OCI-LY7 (cell line): ENCODE data around the gene PCGF5. TPM values are rescaled to one million over a fixed set of nuclear protein-coding genes. Genes with fewer than 3 reads are reported as not detected.
"Not testable (repeated sequence)": the region's sequence is repeated elsewhere in the genome, so short reads cannot be mapped to it uniquely, and the experiment has no call there.

Experiments
- BruUV-seq: library from RNA; stranded (reverse); fragments of 400-500 nt; replicated peaks from 2 replicates; lab custom pipeline; 2021; lab: Mats Ljungman, UMichigan
- CTCF ChIA-PET: fragments of 300-600 bp; sonication (Branson Sonifier 250); formaldehyde crosslinking; loops from one replicate; lab custom pipeline; 2022; ENCODE audit warnings: antibody characterized with exemption; ENCODE audit not compliant: unreplicated experiment; lab: Charles Lee
- POLR2A ChIA-PET: fragments of 300-600 bp; sonication (Branson Sonifier 250); formaldehyde crosslinking; loops from one replicate; lab custom pipeline; 2022; ENCODE audit warnings: antibody characterized with exemption; lab: Charles Lee
- DNase-seq: peaks from one replicate; pipeline ENCODE4 v3.0.0-alpha.2; 2015; ENCODE audit warnings: low spot score
- H2AFZ ChIP-seq: fragments of 200-600 bp; sonication (generic), shearing (Covaris generic); 2 replicates; pipeline ENCODE4 v1.6.1; 2014; ENCODE audit warnings: mild to moderate bottlenecking, antibody characterized with exemption, low read length, moderate library complexity
- H3K27ac ChIP-seq: fragments of 200-600 bp; sonication (generic); 2 replicates; pipeline ENCODE4 v1.5.1; 2014; ENCODE audit warnings: mixed run types, low read depth, mild to moderate bottlenecking, moderate library complexity, low read length, inconsistent platforms; ENCODE audit not compliant: poor library complexity, severe bottlenecking
- H3K36me3 ChIP-seq: fragments of 200-600 bp; sonication (generic); 2 replicates; pipeline ENCODE4 v1.6.1; 2014; ENCODE audit warnings: mild to moderate bottlenecking, antibody characterized with exemption, low read length, moderate library complexity, mixed read lengths; ENCODE audit not compliant: insufficient read depth
- H3K4me1 ChIP-seq: fragments of 200-600 bp; sonication (generic); 2 replicates; pipeline ENCODE4 v1.5.1; 2014; ENCODE audit warnings: mild to moderate bottlenecking, low read length; ENCODE audit not compliant: insufficient read depth, poor library complexity, severe bottlenecking
- H3K4me2 ChIP-seq: fragments of 200-600 bp; sonication (generic); 2 replicates; pipeline ENCODE4 v1.6.1; 2014; ENCODE audit warnings: mild to moderate bottlenecking, low read length
- H3K4me3 ChIP-seq: fragments of 200-600 bp; sonication (generic); 2 replicates; pipeline ENCODE4 v1.5.1; 2014; ENCODE audit warnings: mild to moderate bottlenecking, low read depth, low read length; ENCODE audit not compliant: poor library complexity, severe bottlenecking
- H3K79me2 ChIP-seq: fragments of 200-600 bp; sonication (generic); 2 replicates; pipeline ENCODE4 v1.6.1; 2016; ENCODE audit warnings: low read depth, mild to moderate bottlenecking, low read length, moderate library complexity, mixed read lengths; ENCODE audit not compliant: insufficient read depth
- H3K9me2 ChIP-seq: fragments of 200-600 bp; sonication (generic); 2 replicates; pipeline ENCODE4 v1.6.1; 2016; ENCODE audit warnings: mild to moderate bottlenecking, low read length, mixed read lengths; ENCODE audit not compliant: insufficient read depth
- H3K9me3 ChIP-seq: fragments of 200-600 bp; sonication (generic); 2 replicates; pipeline ENCODE4 v1.6.1; 2014; ENCODE audit warnings: mild to moderate bottlenecking, mixed run types, low read length, mixed read lengths
- H4K20me1 ChIP-seq: fragments of 200-600 bp; sonication (generic); 2 replicates; pipeline ENCODE4 v1.6.1; 2014; ENCODE audit warnings: mild to moderate bottlenecking, antibody characterized with exemption, low read length, moderate library complexity, mixed read lengths; ENCODE audit not compliant: insufficient read depth
- CTCF ChIP-seq: fragments of 200-600 bp; sonication (generic); conservative IDR thresholded peaks from 2 replicates; pipeline ENCODE4 v1.5.1; 2014; ENCODE audit warnings: mild to moderate bottlenecking, antibody characterized with exemption, low read length, moderate library complexity, mixed read lengths
- EZH2phosphoT487 ChIP-seq: fragments of 200-600 bp; sonication (generic); IDR thresholded peaks from 2 replicates; pipeline ENCODE4 v1.6.1; 2018; ENCODE audit warnings: low read depth, borderline replicate concordance, mild to moderate bottlenecking, mixed run types, antibody characterized with exemption, low read length, moderate library complexity, mixed read lengths
- intact Hi-C: fragments of 100-400 bp; cut with micrococcal nuclease; formaldehyde crosslinking; loops from one replicate; pipeline ENCODE4 v1.10.0; 2022; ENCODE audit not compliant: unreplicated experiment
- total RNA-seq, 2 experiments: library from RNA; depleted of rRNA in 1 of 2; stranded (reverse); fragments of >200 nt in 1 of 2; shearing (Covaris generic) in 1 of 2; gene quantifications; 2 replicates each; pipeline ENCODE4 v1.2.3, GENCODE V29; 2014 to 2022

Gene PCGF5
- total RNA-seq, 2 experiments from 2014 or later: 25.1 to 40.9 TPM

- DNase-seq: no peak
- Histone ChIP-seq H2AFZ (no peak overlapping the region), H3K36me3 (no peaks in the 10 kb centered on the region), H4K20me1 (no peaks in the 10 kb centered on the region), H3K4me2 (no peak overlapping the region), H3K27ac (no peak overlapping the region), H3K4me3 (no peak overlapping the region), H3K79me2 (no peaks in the 10 kb centered on the region), H3K9me3 (no peaks in the 10 kb centered on the region), H3K9me2 (no peaks in the 10 kb centered on the region), H3K4me1 (peaks cover under 1% of the 10 kb centered on the region)
- ChIA-PET CTCF (no interaction called here), POLR2A (interaction anchor here (1.1 kb wide), 1 partner anchor 32 kb away, joined by 3 read pairs; no protein-coding TSS in a partner anchor)
- no TSS peak for BruUV-seq
- intact Hi-C loops: no loop called here
- no peak for TF ChIP-seq CTCF
- no peak for TF ChIP-seq EZH2phosphoT487
Measured at GRCh38 chr10:91185239-91185875, 35.1 kb upstream of the PCGF5 start.

GRCh38 chr10:91187156-91187555 lies 33.3 kb upstream of the PCGF5 start:
- POLR2A ChIA-PET: no interaction called here
- no peaks in the 10 kb centered on the region for H3K79me2 ChIP-seq
- CTCF ChIA-PET: no interaction called here

GRCh38 chr10:91188010-91188409 lies 32.5 kb upstream of the PCGF5 start:
- H3K4me2 ChIP-seq, BruUV-seq, H3K27ac ChIP-seq, H4K20me1 ChIP-seq, H3K36me3 ChIP-seq, CTCF ChIA-PET, H3K9me3 ChIP-seq, H2AFZ ChIP-seq, H3K4me3 ChIP-seq, H3K9me2 ChIP-seq, H3K79me2 ChIP-seq, DNase-seq, POLR2A ChIA-PET, H3K4me1 ChIP-seq, intact Hi-C loops: not testable (repeated sequence)

More at GRCh38 chr10:91187156-91187555, 33.3 kb upstream of the PCGF5 start:
- Histone ChIP-seq H4K20me1 (no peaks in the 10 kb centered on the region), H3K27ac (no peak overlapping the region), H3K4me2 (no peak overlapping the region), H3K9me3 (no peaks in the 10 kb centered on the region), H3K4me3 (no peak overlapping the region), H3K9me2 (no peaks in the 10 kb centered on the region), H2AFZ (no peak overlapping the region), H3K4me1 (peaks cover 7% of the 10 kb centered on the region), H3K36me3 (no peaks in the 10 kb centered on the region)
- intact Hi-C loops: no loop called here
- no peak for DNase-seq
- TF ChIP-seq EZH2phosphoT487 (no peak), CTCF (no peak)
- no TSS peak for BruUV-seq
